Esophagus muscularis mucosa (tissue), 3 donors: ENCODE data around the gene LRP8.

Source experiments
- POLR2AphosphoS5 ChIP-seq, 2 donors: sonication (generic); formaldehyde crosslinking; IDR thresholded peaks; one replicate each; pipeline ENCODE4 v1.6.1; 2017; ENCODE audit warnings: antibody characterized with exemption in 2 of 2
- TF ChIP-seq, protein P1 (sequence below), 3 experiments: fragments of 200-600 bp in 2 of 3; fragments of 450-650 bp in 1 of 3; sonication (generic) in 2 of 3; IDR thresholded peaks; one replicate each; pipeline ENCODE4 v1.5.1; 2017 to 2019; ENCODE audit warnings: antibody characterized with exemption in 3 of 3, mild to moderate bottlenecking in 2 of 3, moderate library complexity in 1 of 3

- TF ChIP-seq, protein P1, sequence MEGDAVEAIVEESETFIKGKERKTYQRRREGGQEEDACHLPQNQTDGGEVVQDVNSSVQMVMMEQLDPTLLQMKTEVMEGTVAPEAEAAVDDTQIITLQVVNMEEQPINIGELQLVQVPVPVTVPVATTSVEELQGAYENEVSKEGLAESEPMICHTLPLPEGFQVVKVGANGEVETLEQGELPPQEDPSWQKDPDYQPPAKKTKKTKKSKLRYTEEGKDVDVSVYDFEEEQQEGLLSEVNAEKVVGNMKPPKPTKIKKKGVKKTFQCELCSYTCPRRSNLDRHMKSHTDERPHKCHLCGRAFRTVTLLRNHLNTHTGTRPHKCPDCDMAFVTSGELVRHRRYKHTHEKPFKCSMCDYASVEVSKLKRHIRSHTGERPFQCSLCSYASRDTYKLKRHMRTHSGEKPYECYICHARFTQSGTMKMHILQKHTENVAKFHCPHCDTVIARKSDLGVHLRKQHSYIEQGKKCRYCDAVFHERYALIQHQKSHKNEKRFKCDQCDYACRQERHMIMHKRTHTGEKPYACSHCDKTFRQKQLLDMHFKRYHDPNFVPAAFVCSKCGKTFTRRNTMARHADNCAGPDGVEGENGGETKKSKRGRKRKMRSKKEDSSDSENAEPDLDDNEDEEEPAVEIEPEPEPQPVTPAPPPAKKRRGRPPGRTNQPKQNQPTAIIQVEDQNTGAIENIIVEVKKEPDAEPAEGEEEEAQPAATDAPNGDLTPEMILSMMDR (IDR thresholded peaks at IDR 0.05), result no peak
- no peak for TF ChIP-seq POLR2AphosphoS5 (IDR thresholded peaks at IDR 0.05)
Observed at GRCh38 chr1:53266038-53266437, 61.8 kb downstream of the LRP8 start.
